ENCODE measurements around the gene PLEK. TPM values are rescaled to one million over a fixed set of nuclear protein-coding genes. Genes with fewer than 3 reads are reported as not detected.

The PLEK gene
- polyA plus RNA-seq, 2 of the 4 experiments (the other 2 are of a cell fraction) = 0.04 TPM; not detected in 1

GRCh38 chr2:68356599-68357239 lies 8.4 kb upstream of the PLEK start (continued):
- TF ChIP-seq, protein P1, sequence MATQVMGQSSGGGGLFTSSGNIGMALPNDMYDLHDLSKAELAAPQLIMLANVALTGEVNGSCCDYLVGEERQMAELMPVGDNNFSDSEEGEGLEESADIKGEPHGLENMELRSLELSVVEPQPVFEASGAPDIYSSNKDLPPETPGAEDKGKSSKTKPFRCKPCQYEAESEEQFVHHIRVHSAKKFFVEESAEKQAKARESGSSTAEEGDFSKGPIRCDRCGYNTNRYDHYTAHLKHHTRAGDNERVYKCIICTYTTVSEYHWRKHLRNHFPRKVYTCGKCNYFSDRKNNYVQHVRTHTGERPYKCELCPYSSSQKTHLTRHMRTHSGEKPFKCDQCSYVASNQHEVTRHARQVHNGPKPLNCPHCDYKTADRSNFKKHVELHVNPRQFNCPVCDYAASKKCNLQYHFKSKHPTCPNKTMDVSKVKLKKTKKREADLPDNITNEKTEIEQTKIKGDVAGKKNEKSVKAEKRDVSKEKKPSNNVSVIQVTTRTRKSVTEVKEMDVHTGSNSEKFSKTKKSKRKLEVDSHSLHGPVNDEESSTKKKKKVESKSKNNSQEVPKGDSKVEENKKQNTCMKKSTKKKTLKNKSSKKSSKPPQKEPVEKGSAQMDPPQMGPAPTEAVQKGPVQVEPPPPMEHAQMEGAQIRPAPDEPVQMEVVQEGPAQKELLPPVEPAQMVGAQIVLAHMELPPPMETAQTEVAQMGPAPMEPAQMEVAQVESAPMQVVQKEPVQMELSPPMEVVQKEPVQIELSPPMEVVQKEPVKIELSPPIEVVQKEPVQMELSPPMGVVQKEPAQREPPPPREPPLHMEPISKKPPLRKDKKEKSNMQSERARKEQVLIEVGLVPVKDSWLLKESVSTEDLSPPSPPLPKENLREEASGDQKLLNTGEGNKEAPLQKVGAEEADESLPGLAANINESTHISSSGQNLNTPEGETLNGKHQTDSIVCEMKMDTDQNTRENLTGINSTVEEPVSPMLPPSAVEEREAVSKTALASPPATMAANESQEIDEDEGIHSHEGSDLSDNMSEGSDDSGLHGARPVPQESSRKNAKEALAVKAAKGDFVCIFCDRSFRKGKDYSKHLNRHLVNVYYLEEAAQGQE (IDR thresholded peaks at IDR 0.05) = no peak
- no peak for TF ChIP-seq NPAS2 (CRISPR knock-in tag; IDR thresholded peaks at IDR 0.05; ENCODE audit: borderline replicate concordance)
- TF ChIP-seq EP300 (IDR thresholded peaks at IDR 0.05) = no peak

DNA sequence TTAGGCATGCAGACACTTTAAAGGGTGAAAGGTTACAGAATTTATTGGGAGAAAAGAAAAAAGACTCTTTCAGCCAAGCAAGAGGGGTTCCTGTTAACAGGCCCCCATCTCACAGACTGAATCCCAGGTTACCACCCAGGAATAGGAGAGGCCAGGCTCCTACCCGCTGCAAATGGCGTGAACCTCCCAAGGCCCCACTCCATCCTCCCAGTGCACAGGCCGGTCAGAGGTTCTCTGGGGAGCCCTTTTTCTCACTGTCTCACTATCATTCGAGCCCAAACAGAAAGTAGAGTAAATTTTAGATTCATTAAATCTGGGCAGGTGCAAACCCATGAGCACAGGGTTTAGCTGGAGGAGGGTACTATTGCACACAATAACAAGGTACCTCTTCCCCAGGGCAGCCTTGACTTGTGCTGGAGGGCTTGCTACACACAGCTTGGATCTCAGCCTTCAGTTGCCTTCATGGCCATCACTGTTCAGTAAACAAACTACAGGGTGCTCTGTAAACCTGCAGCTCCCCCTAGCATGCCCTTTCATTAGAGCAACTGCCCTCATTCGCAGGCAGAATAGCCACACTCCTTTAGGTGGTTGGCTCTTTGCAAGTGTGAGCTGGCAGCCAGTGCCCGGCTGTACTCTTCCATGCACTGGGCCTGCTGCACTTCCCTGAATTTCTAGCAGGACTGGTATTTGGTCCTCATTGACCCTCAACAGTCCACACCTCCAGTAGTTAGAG lies 7.3 kb upstream of the PLEK start:
- CTCF ChIA-PET = interaction anchor here (1.2 to 2.3 kb wide), 3 partner anchors 11 to 83 kb away, joined by 3 to 21 read pairs (median 5); no protein-coding TSS in a partner anchor
- peak; percentile 34 to 50; a peak in 3 of 5 replicates for TF ChIP-seq RAD21 (conservative IDR thresholded peaks at IDR 0.05 in 1 of 2, IDR thresholded peaks at IDR 0.05 in 1 of 2)
- TF ChIP-seq HOXB5 (CRISPR knock-in tag; IDR thresholded peaks at IDR 0.05) = no peak
- no peak for TF ChIP-seq FOXS1 (CRISPR knock-in tag; IDR thresholded peaks at IDR 0.05)
- TF ChIP-seq ZNF302 (CRISPR knock-in tag; IDR thresholded peaks at IDR 0.05) = no peak
- TF ChIP-seq HOXB13 (CRISPR knock-in tag; IDR thresholded peaks at IDR 0.05; ENCODE audit: low read depth) = no peak
- no peak for TF ChIP-seq SMC3 (IDR thresholded peaks at IDR 0.05)
- no peak for TF ChIP-seq ZSCAN20 (CRISPR knock-in tag; IDR thresholded peaks at IDR 0.05)
- no peak for TF ChIP-seq JUNB (IDR thresholded peaks at IDR 0.05)
- TF ChIP-seq, protein P2, sequence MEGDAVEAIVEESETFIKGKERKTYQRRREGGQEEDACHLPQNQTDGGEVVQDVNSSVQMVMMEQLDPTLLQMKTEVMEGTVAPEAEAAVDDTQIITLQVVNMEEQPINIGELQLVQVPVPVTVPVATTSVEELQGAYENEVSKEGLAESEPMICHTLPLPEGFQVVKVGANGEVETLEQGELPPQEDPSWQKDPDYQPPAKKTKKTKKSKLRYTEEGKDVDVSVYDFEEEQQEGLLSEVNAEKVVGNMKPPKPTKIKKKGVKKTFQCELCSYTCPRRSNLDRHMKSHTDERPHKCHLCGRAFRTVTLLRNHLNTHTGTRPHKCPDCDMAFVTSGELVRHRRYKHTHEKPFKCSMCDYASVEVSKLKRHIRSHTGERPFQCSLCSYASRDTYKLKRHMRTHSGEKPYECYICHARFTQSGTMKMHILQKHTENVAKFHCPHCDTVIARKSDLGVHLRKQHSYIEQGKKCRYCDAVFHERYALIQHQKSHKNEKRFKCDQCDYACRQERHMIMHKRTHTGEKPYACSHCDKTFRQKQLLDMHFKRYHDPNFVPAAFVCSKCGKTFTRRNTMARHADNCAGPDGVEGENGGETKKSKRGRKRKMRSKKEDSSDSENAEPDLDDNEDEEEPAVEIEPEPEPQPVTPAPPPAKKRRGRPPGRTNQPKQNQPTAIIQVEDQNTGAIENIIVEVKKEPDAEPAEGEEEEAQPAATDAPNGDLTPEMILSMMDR (IDR thresholded peaks at IDR 0.05) = peak; percentile 20; the same call in 1 of the 3 replicates
- TF ChIP-seq RCOR1 (IDR thresholded peaks at IDR 0.05; ENCODE audit: low read depth, low read length) = no peak
- no peak for TF ChIP-seq KDM1A (IDR thresholded peaks at IDR 0.05; ENCODE audit: low read depth)

DNA sequence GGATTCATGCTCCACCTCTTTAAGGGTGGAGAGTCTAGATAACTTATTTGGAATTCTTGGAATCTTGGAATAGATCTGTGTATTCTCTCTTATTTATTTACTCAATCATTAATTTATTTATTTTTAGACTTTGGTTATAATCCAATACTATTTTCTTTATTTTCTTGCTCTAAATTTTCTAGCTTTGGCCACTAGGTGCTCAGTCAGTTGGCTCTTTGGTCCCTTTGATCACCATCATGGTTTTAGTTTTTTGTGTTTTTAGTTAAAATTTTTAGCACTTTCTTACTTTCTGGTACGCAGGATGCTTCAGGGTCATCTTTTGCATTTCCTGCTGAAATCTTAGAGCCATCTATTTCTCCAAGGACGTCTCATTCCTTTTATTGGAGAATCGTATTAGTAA lies 5.2 kb upstream of the PLEK start:
- POLR2A ChIA-PET = no interaction called here
- no peak overlapping the region for H3K27ac ChIP-seq
- CTCF ChIA-PET = interaction anchor here (3.8 kb wide), 1 partner anchor 81 kb away, joined by 30 read pairs; no protein-coding TSS in a partner anchor
- no peak for TF ChIP-seq EHF (CRISPR knock-in tag; IDR thresholded peaks at IDR 0.05)
- TF ChIP-seq SMC3 (IDR thresholded peaks at IDR 0.05) = no peak
- no peak for TF ChIP-seq HDAC2 (IDR thresholded peaks at IDR 0.05)
- no peak for TF ChIP-seq TFCP2L1 (CRISPR knock-in tag; IDR thresholded peaks at IDR 0.05)
- no peaks in the 10 kb centered on the region for H3K4me1 ChIP-seq
- H3K4me3 ChIP-seq = no peak overlapping the region
- WGBS (ENCODE audit: missing lambda C conversion rate) = 63% methylated on average over 3 of the region's 3 CpGs
- no peaks in the 10 kb centered on the region for H3K9me3 ChIP-seq
- DNase-seq (ENCODE audit: low read depth in 1 of 2, low spot score in 1 of 2) (no peak), FAIRE-seq (no peak), ATAC-seq (no peak)
- no peak overlapping the region for H3K4me2 ChIP-seq

More for the DNA sequence above, 7.3 kb upstream of the PLEK start:
- no peak for FAIRE-seq
- ATAC-seq = peak; percentile 84 to 93
- 60% methylated on average over 6 of the region's 6 CpGs for WGBS (ENCODE audit: missing lambda C conversion rate)
- POLR2A ChIA-PET = no interaction called here
- no peaks in the 10 kb centered on the region for H3K4me1 ChIP-seq
- H3K4me3 ChIP-seq = no peak overlapping the region
- DNase-seq (ENCODE audit: low read depth in 1 of 2, low spot score in 1 of 2) = peak; percentile 22 to 67
- H3K4me2 ChIP-seq = no peak overlapping the region
- no peaks in the 10 kb centered on the region for H3K9me3 ChIP-seq
- H3K27ac ChIP-seq = no peak overlapping the region

Measured in A549 (cell line).